ENCODE measurements around the gene TIGD6. TPM values are rescaled to one million over a fixed set of nuclear protein-coding genes. Genes with fewer than 3 reads are reported as not detected.

The TIGD6 gene
- total and polyA plus RNA-seq, 10 of the 15 experiments (the other 5 are each of a cell fraction or from before 2014, with no cell fraction given), result 0.84 to 4.1 (median 2.7) TPM

- in situ Hi-C loops (cut with MboI) (no loop called here), intact Hi-C loops (cut with micrococcal nuclease; ENCODE audit: unreplicated experiment) (no loop called here)
- no peak overlapping the region for H3K27ac ChIP-seq (ENCODE audit: control insufficient read depth, insufficient read depth)
- RAD21 ChIA-PET (ENCODE audit: unreplicated experiment), result interaction anchor here (1.1 to 1.2 kb wide), 2 partner anchors 124 to 182 kb away, joined by 3 read pairs; no protein-coding TSS in a partner anchor
- POLR2A ChIA-PET, result interaction anchor here (0.6 kb wide), 1 partner anchor 481 kb away, joined by 4 read pairs; no protein-coding TSS in a partner anchor
- FAIRE-seq (no peak), DNase-seq (ENCODE audit: low read depth, low spot score) (no peak), ATAC-seq (no peak)
- H3K4me3 ChIP-seq, result no peak overlapping the region
- H2AFZ ChIP-seq (ENCODE audit: control insufficient read depth, low read depth, low read length), result no peak overlapping the region
- no peak overlapping the region for H3K4me2 ChIP-seq (ENCODE audit: control insufficient read depth, insufficient read depth)
- SMC1A ChIA-PET (ENCODE audit: uncharacterized antibody, unreplicated experiment), result interaction anchor here (1.2 to 2.9 kb wide), 3 partner anchors 102 to 124 kb away, joined by 3 to 12 read pairs (median 8); no protein-coding TSS in a partner anchor
- WGBS (ENCODE audit: insufficient coverage, insufficient replicate concordance, low lambda C conversion rate, missing lambda C conversion rate), result 67% methylated on average over 4 of the region's 4 CpGs
- H3K36me3 ChIP-seq (ENCODE audit: control insufficient read depth in 2 of 2, insufficient read depth in 2 of 2, low read length in 1 of 2), result no peaks in the 10 kb centered on the region
- no peak for TF ChIP-seq ZZZ3 (IDR thresholded peaks at IDR 0.05; ENCODE audit: control insufficient read depth, insufficient read length, low read depth)
- TF ChIP-seq CREB1 (IDR thresholded peaks at IDR 0.05; ENCODE audit: low read depth), result no peak
- no peaks in the 10 kb centered on the region for H4K20me1 ChIP-seq (ENCODE audit: control insufficient read depth, insufficient read depth)
- no peak overlapping the region for H3K9ac ChIP-seq (ENCODE audit: control insufficient read depth, insufficient read depth, low read length)
- CTCF ChIA-PET, result interaction anchor here (1.0 to 6.6 kb wide), 10 partner anchors 10 to 272 kb away, joined by 3 to 59 read pairs (median 7); no protein-coding TSS in a partner anchor
- BruUV-seq (replicated peaks), result no TSS peak
- H3K4me1 ChIP-seq (ENCODE audit: control insufficient read depth, insufficient read depth, low read length), result peaks cover 12% of the 10 kb centered on the region
- no peaks in the 10 kb centered on the region for H3K79me2 ChIP-seq (ENCODE audit: control insufficient read depth, insufficient read depth, low read length)
- H3K27me3 ChIP-seq (replicated peaks in 1 of 2; ENCODE audit: control insufficient read depth in 2 of 2, insufficient read depth in 2 of 2, low read length in 1 of 2), result no peaks in the 10 kb centered on the region; a peak in 1 of 4 replicates
- no peaks in the 10 kb centered on the region for H3K9me3 ChIP-seq (replicated peaks; ENCODE audit: control insufficient read depth, insufficient read depth, low read length)
These were observed 42.6 kb downstream of the TIGD6 start for GRCh38 chr5:149957855-149958254.

- ChIA-PET POLR2A (no interaction called here), CTCF (interaction anchor here (0.9 to 6.6 kb wide), 5 partner anchors 14 to 126 kb away, joined by 3 to 59 read pairs (median 10); no protein-coding TSS in a partner anchor), SMC1A (ENCODE audit: uncharacterized antibody, unreplicated experiment) (no interaction called here), RAD21 (ENCODE audit: unreplicated experiment) (no interaction called here)
- no TSS peak for BruUV-seq (replicated peaks)
- ATAC-seq (no peak), DNase-seq (ENCODE audit: low read depth, low spot score) (no peak), FAIRE-seq (no peak)
- Histone ChIP-seq H3K9ac (ENCODE audit: control insufficient read depth, insufficient read depth, low read length) (no peak overlapping the region), H3K27me3 (replicated peaks in 1 of 2; ENCODE audit: control insufficient read depth in 2 of 2, insufficient read depth in 2 of 2, low read length in 1 of 2) (no peaks in the 10 kb centered on the region; a peak in 1 of 4 replicates), H3K36me3 (ENCODE audit: control insufficient read depth in 2 of 2, insufficient read depth in 2 of 2, low read length in 1 of 2) (no peaks in the 10 kb centered on the region), H3K4me1 (ENCODE audit: control insufficient read depth, insufficient read depth, low read length) (peaks cover 12% of the 10 kb centered on the region), H3K27ac (ENCODE audit: control insufficient read depth, insufficient read depth) (no peak overlapping the region), H3K9me3 (replicated peaks; ENCODE audit: control insufficient read depth, insufficient read depth, low read length) (no peaks in the 10 kb centered on the region), H3K79me2 (ENCODE audit: control insufficient read depth, insufficient read depth, low read length) (no peaks in the 10 kb centered on the region), H4K20me1 (ENCODE audit: control insufficient read depth, insufficient read depth) (no peaks in the 10 kb centered on the region), H2AFZ (ENCODE audit: control insufficient read depth, low read depth, low read length) (no peak overlapping the region), H3K4me3 (no peak overlapping the region), H3K4me2 (ENCODE audit: control insufficient read depth, insufficient read depth) (no peak overlapping the region)
- intact Hi-C loops (cut with micrococcal nuclease; ENCODE audit: unreplicated experiment), result no loop called here
- in situ Hi-C loops (cut with MboI), result no loop called here
- WGBS (ENCODE audit: insufficient coverage, insufficient replicate concordance, low lambda C conversion rate, missing lambda C conversion rate), result 56% methylated on average over 5 of the region's 5 CpGs
- TF ChIP-seq YBX1 (IDR thresholded peaks at IDR 0.05) (no peak), STAT3 (IDR thresholded peaks at IDR 0.05; ENCODE audit: low read depth, low read length) (no peak), IKZF1 (conservative IDR thresholded peaks at IDR 0.05) (no peak), ZSCAN29 (IDR thresholded peaks at IDR 0.05) (no peak), CEBPZ (IDR thresholded peaks at IDR 0.05; ENCODE audit: low read depth, low read length) (no peak), ZNF207 (IDR thresholded peaks at IDR 0.05; ENCODE audit: borderline replicate concordance) (no peak), ZBTB33 (IDR thresholded peaks at IDR 0.05) (no peak), IRF5 (IDR thresholded peaks at IDR 0.05; ENCODE audit: borderline replicate concordance) (no peak), ZZZ3 (IDR thresholded peaks at IDR 0.05; ENCODE audit: control insufficient read depth, insufficient read length, low read depth) (no peak), POLR2AphosphoS5 (IDR thresholded peaks at IDR 0.05; ENCODE audit: low read length) (no peak)
These were observed 43.8 kb downstream of the TIGD6 start for GRCh38 chr5:149956685-149957084.

Measured in GM12878 (cell line).